H1 (cell line): ENCODE results near the gene HBS1L. TPM values are rescaled to one million over a fixed set of nuclear protein-coding genes. Genes with fewer than 3 reads are reported as not detected.

Experiments
- CTCF ChIA-PET: fragments of 300-600 bp; sonication (Branson Sonifier 250); formaldehyde crosslinking; loops from one replicate; lab custom pipeline; 2021; ENCODE audit not compliant: partially characterized antibody; lab: Charles Lee
- POLR2A ChIA-PET: fragments of 300-600 bp; sonication (Branson Sonifier 250); formaldehyde crosslinking; loops from one replicate; lab custom pipeline; 2021; ENCODE audit warnings: inconsistent platforms; ENCODE audit not compliant: partially characterized antibody; lab: Charles Lee
- DNase-seq, 2 experiments: peaks; one replicate each; pipeline versions ENCODE4 v3.0.0 to v3.0.0-alpha.2; 2010 to 2022; ENCODE audit warnings: low spot score in 2 of 2, low read depth in 1 of 2, mixed read lengths in 1 of 2
- FAIRE-seq: peaks from 2 replicates; lab custom pipeline; 2011; peaks lifted over from hg19 to GRCh38; lab: Jason Lieb, UNC
- H2AFZ ChIP-seq: 2 replicates; pipeline ENCODE4 v1.8.1; 2012; ENCODE audit warnings: low read length, inconsistent platforms
- H2AK5ac ChIP-seq: 2 replicates; pipeline ENCODE4 v1.6.1; 2013; ENCODE audit warnings: low read depth, low read length
- H2BK120ac ChIP-seq: replicated peaks from 2 replicates; pipeline ENCODE3; 2013; ENCODE audit warnings: low read depth, low read length, inconsistent platforms
- H2BK12ac ChIP-seq: 2 replicates; pipeline ENCODE4 v1.6.1; 2013; ENCODE audit warnings: low read depth, low read length
- H2BK15ac ChIP-seq: 2 replicates; pipeline ENCODE4 v1.6.1; 2013; ENCODE audit warnings: low read length
- H2BK20ac ChIP-seq: 2 replicates; pipeline ENCODE4 v1.6.1; 2013; ENCODE audit warnings: low read length
- H2BK5ac ChIP-seq: 2 replicates; pipeline ENCODE4 v1.6.1; 2013; ENCODE audit warnings: low read depth, low read length
- H3K14ac ChIP-seq: 2 replicates; pipeline ENCODE4 v1.6.1; 2013; ENCODE audit warnings: inconsistent platforms; ENCODE audit not compliant: insufficient read length
- H3K18ac ChIP-seq: 2 replicates; pipeline ENCODE4 v1.6.1; 2013; ENCODE audit warnings: low read length; ENCODE audit errors: extremely low read depth
- H3K23ac ChIP-seq: 2 replicates; pipeline ENCODE4 v1.6.1; 2013; ENCODE audit warnings: inconsistent platforms; ENCODE audit not compliant: insufficient read length
- H3K23me2 ChIP-seq: 2 replicates; pipeline ENCODE4 v1.6.1; 2013; ENCODE audit warnings: low read depth, low read length
- H3K27ac ChIP-seq: 2 replicates; pipeline ENCODE4 v1.6.1; 2011; ENCODE audit warnings: low read depth, low read length, inconsistent platforms
- H3K27me3 ChIP-seq, 4 experiments: replicated peaks in 1 of 4; 1 replicate in 1 of 4; 2 replicates in 3 of 4; pipeline versions ENCODE4 v1.6.1 to v1.8.1; 2011 to 2013; ENCODE audit warnings: low read length in 3 of 4, mild to moderate bottlenecking in 3 of 4, inconsistent platforms in 2 of 4, mixed read lengths in 2 of 4, moderate library complexity in 1 of 4; ENCODE audit not compliant: control insufficient read depth in 3 of 4, insufficient read depth in 3 of 4; ENCODE audit errors: extremely low read depth in 1 of 4
- H3K36me3 ChIP-seq, 4 experiments: 2 replicates each; pipeline versions ENCODE4 v1.6.1 to v1.8.1; 2011 to 2013; ENCODE audit warnings: mild to moderate bottlenecking in 4 of 4, low read length in 3 of 4, moderate library complexity in 2 of 4, control low read depth in 1 of 4, inconsistent platforms in 1 of 4; ENCODE audit not compliant: insufficient read depth in 4 of 4, control insufficient read depth in 2 of 4
- H3K4ac ChIP-seq: replicated peaks from 2 replicates; pipeline ENCODE3; 2013; ENCODE audit warnings: low read length, low read depth, mixed read lengths, inconsistent platforms; ENCODE audit not compliant: insufficient read length
- H3K4me1 ChIP-seq, 4 experiments: replicated peaks in 1 of 4; 1 replicate in 1 of 4; 2 replicates in 3 of 4; pipeline versions ENCODE4 v1.6.1 to v1.8.1; 2011 to 2013; ENCODE audit warnings: low read length in 3 of 4, inconsistent platforms in 2 of 4, mixed read lengths in 1 of 4; ENCODE audit not compliant: insufficient read depth in 4 of 4, control insufficient read depth in 3 of 4
- H3K4me2 ChIP-seq, 2 experiments: 2 replicates each; pipeline versions ENCODE4 v1.6.1 to v1.8.1; 2011 to 2013; ENCODE audit warnings: low read depth in 2 of 2, low read length in 2 of 2, control low read depth in 1 of 2, inconsistent platforms in 1 of 2, mild to moderate bottlenecking in 1 of 2; ENCODE audit not compliant: insufficient read depth in 1 of 2
- H3K4me3 ChIP-seq, 4 experiments: fragments of 200-600, 300-600 bp in 1 of 4; sonication (generic), shearing (Covaris generic), sonication (Bioruptor Twin) in 1 of 4; 2 replicates each; pipeline versions ENCODE4 v1.5.1 to v1.8.1; 2011 to 2016; ENCODE audit warnings: low read length in 4 of 4, low read depth in 3 of 4, control low read depth in 2 of 4, inconsistent platforms in 2 of 4, mild to moderate bottlenecking in 2 of 4, mixed read lengths in 1 of 4, moderate library complexity in 1 of 4; ENCODE audit not compliant: insufficient read depth in 2 of 4; ENCODE audit errors: extremely low read depth in 1 of 4
- H3K56ac ChIP-seq: replicated peaks from 2 replicates; pipeline ENCODE3; 2013; ENCODE audit warnings: low read depth, mild to moderate bottlenecking, mixed read lengths, low read length, inconsistent platforms; ENCODE audit not compliant: insufficient read length
- H3K79me1 ChIP-seq: 2 replicates; pipeline ENCODE4 v1.6.1; 2013; ENCODE audit warnings: low read depth, low read length, control low read depth
- H3K79me2 ChIP-seq, 2 experiments: 2 replicates each; pipeline versions ENCODE4 v1.6.1 to v1.8.1; 2012 to 2013; ENCODE audit warnings: low read length in 2 of 2, mild to moderate bottlenecking in 2 of 2, inconsistent platforms in 1 of 2; ENCODE audit not compliant: insufficient read depth in 2 of 2, control insufficient read depth in 1 of 2
- H3K9ac ChIP-seq, 4 experiments: replicated peaks in 1 of 4; 1 replicate in 1 of 4; 2 replicates in 3 of 4; pipeline versions ENCODE4 v1.6.1 to v1.8.1; 2011 to 2013; ENCODE audit warnings: low read depth in 3 of 4, low read length in 3 of 4, control low read depth in 2 of 4, mild to moderate bottlenecking in 2 of 4, moderate library complexity in 2 of 4, inconsistent platforms in 1 of 4; ENCODE audit errors: extremely low read depth in 1 of 4
- H3K9me3 ChIP-seq, 2 experiments: 2 replicates each; pipeline versions ENCODE4 v1.6.1 to v1.8.1; 2012 to 2013; ENCODE audit warnings: mild to moderate bottlenecking in 2 of 2, moderate library complexity in 2 of 2, control low read depth in 1 of 2, inconsistent platforms in 1 of 2, low read depth in 1 of 2, low read length in 1 of 2, mixed read lengths in 1 of 2; ENCODE audit not compliant: insufficient read depth in 2 of 2
- H4K20me1 ChIP-seq, 2 experiments: replicated peaks in 1 of 2; 2 replicates each; pipeline versions ENCODE3 to v1.8.1; 2011 to 2013; ENCODE audit warnings: inconsistent platforms in 2 of 2, low read length in 2 of 2, mild to moderate bottlenecking in 1 of 2; ENCODE audit not compliant: insufficient read depth in 2 of 2, control insufficient read depth in 1 of 2
- H4K5ac ChIP-seq: 2 replicates; pipeline ENCODE4 v1.6.1; 2013; ENCODE audit warnings: low read length, low read depth, mixed read lengths, inconsistent platforms; ENCODE audit not compliant: insufficient read length
- H4K8ac ChIP-seq: 2 replicates; pipeline ENCODE4 v1.8.0; 2013; ENCODE audit warnings: mild to moderate bottlenecking, moderate library complexity, low read length, inconsistent platforms; ENCODE audit not compliant: insufficient read depth; ENCODE audit errors: extremely low read depth
- H4K91ac ChIP-seq: replicated peaks from 2 replicates; pipeline ENCODE3; 2013; ENCODE audit warnings: low read length, mixed read lengths, inconsistent platforms; ENCODE audit not compliant: insufficient read length
- CBX5 ChIP-seq: fragments of 300-800, 300-1000 bp; sonication (generic); IDR thresholded peaks from 2 replicates; pipeline ENCODE4 v1.7.1; 2016; ENCODE audit warnings: antibody characterized with exemption, low read length, low read depth
- JUND ChIP-seq: IDR thresholded peaks from 2 replicates; pipeline ENCODE4 v1.6.1; 2011; ENCODE audit warnings: mild to moderate bottlenecking, improper control_type of control experiment, low read length
- KDM4A ChIP-seq: IDR thresholded peaks from one replicate; pipeline ENCODE4 v1.7.1; 2012; ENCODE audit warnings: low read depth, mild to moderate bottlenecking, moderate library complexity, low read length, inconsistent platforms; ENCODE audit not compliant: severe bottlenecking
- KDM5A ChIP-seq: fragments of 200-600 bp; IDR thresholded peaks from 2 replicates; pipeline ENCODE4 v1.7.1; 2012; ENCODE audit warnings: mild to moderate bottlenecking, low read length, inconsistent platforms, mixed read lengths
- NRF1 ChIP-seq: IDR thresholded peaks from 2 replicates; pipeline ENCODE4 v1.6.1; 2011; ENCODE audit warnings: mild to moderate bottlenecking, low read depth, low read length, improper control_type of control experiment
- PHF8 ChIP-seq: fragments of 200-600 bp; sonication (generic); conservative IDR thresholded peaks from 2 replicates; pipeline ENCODE4 v1.7.1; 2012; ENCODE audit warnings: low read depth, mild to moderate bottlenecking, inconsistent platforms, low read length, moderate library complexity
- POLR2AphosphoS5 ChIP-seq: IDR thresholded peaks from 2 replicates; pipeline ENCODE4 v1.6.1; 2011; ENCODE audit warnings: low read depth, low read length
- RBBP5 ChIP-seq: IDR thresholded peaks from 2 replicates; pipeline ENCODE4 v1.7.1; 2012; ENCODE audit warnings: low read depth, mild to moderate bottlenecking, inconsistent platforms, low read length, moderate library complexity, borderline replicate concordance
- SUZ12 ChIP-seq: fragments of 200-600 bp; sonication (generic); IDR thresholded peaks from 2 replicates; pipeline ENCODE4 v1.6.1; 2012; ENCODE audit warnings: mild to moderate bottlenecking, inconsistent platforms, low read length, moderate library complexity, mixed read lengths
- YY1 ChIP-seq: IDR thresholded peaks from 2 replicates; pipeline ENCODE4 v1.6.1; 2011; ENCODE audit warnings: low read depth, mild to moderate bottlenecking, low read length
- ZNF274 ChIP-seq: IDR thresholded peaks from 2 replicates; pipeline ENCODE4 v1.7.0; 2012; ENCODE audit warnings: low read length, borderline replicate concordance; ENCODE audit errors: extremely low read depth
- WGBS, 2 experiments: shearing (Covaris generic) in 1 of 2; methylation state at CpG; one replicate each; pipeline versions ENCODE4 v1.1.6 to v1.1.7; 2013 to 2015; ENCODE audit warnings: low lambda C conversion rate in 2 of 2, mixed read lengths in 2 of 2, inconsistent platforms in 1 of 2, low coverage in 1 of 2, missing lambda C conversion rate in 1 of 2; ENCODE audit not compliant: insufficient replicate concordance in 2 of 2, insufficient coverage in 1 of 2, insufficient read length in 1 of 2; ENCODE audit errors: extremely low coverage in 1 of 2, missing lambda C conversion rate in 1 of 2; 5-methylcytosine and 5-hydroxymethylcytosine counted together
- polyA plus RNA-seq, 7 experiments: library from polyadenylated mRNA; depleted of rRNA in 3 of 7; stranded (reverse) in 5 of 7; unstranded in 2 of 7; fragments of >200 nt in 5 of 7; fragments of 200-250 nt in 2 of 7; gene quantifications; 1 replicate in 5 of 7; 2 replicates in 1 of 7; 4 replicates in 1 of 7; pipeline versions ENCODE4 v1.2.1 to v1.2.3, GENCODE V29; 2011 to 2013; ENCODE audit warnings: missing spikeins in 2 of 7, mixed read lengths in 2 of 7
- total RNA-seq: library from RNA; stranded (reverse); fragmentation: NEBNext Ultra II Directional; extraction: Animal tissue kit (Norgen Biotek cat#: 25700); gene quantifications from 2 replicates; pipeline ENCODE4 v1.2.1, GENCODE V29; 2021
- TF ChIP-seq, protein P1 (sequence below), 3 experiments: IDR thresholded peaks; 1 replicate in 2 of 3; 2 replicates in 1 of 3; pipeline versions ENCODE4 v1.5.1 to v1.6.1; 2011; ENCODE audit warnings: low read length in 3 of 3, mild to moderate bottlenecking in 3 of 3, inconsistent platforms in 2 of 3, low read depth in 1 of 3, moderate library complexity in 1 of 3; ENCODE audit not compliant: insufficient read depth in 1 of 3; ENCODE audit errors: control extremely low read depth in 1 of 3

The HBS1L gene
- total and polyA plus RNA-seq, 2 of the 8 experiments (the other 6 are each of a cell fraction or from before 2014, with no cell fraction given): 28.1 to 97.1 TPM

DNA sequence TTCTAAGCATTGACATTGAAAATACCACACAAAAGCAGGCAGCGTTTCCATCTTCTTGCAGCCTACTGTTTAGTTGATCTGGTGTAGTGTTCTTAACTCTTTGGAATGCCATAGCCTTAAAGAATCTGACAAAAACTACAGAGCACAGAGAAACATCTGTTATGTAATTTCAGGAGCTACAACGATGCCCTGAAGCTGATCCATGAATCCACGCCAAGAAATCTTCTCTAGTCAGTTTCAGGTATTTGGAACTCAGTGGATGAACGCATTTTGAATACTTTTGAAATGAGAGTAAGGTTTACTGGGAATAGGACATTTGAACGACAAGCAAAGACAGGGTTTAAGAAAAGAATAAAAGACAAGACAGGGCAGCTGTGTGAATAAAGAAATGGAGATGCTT, 122.5 kb downstream of the HBS1L start:
- CTCF ChIA-PET: interaction anchor here (0.7 to 4.6 kb wide), 4 partner anchors 9 to 227 kb away, joined by 3 to 38 read pairs (median 4); partner anchors contain the start of gene ALDH8A1
- Histone ChIP-seq H3K4me2 (no peak overlapping the region), H3K36me3 (no peaks in the 10 kb centered on the region), H4K91ac (no peak overlapping the region), H2BK120ac (no peak overlapping the region), H3K4ac (no peak overlapping the region), H2AK5ac (no peak overlapping the region), H4K20me1 (no peaks in the 10 kb centered on the region), H3K14ac (no peak overlapping the region), H4K8ac (no peak overlapping the region), H3K23me2 (no peaks in the 10 kb centered on the region), H2BK20ac (no peak overlapping the region), H3K18ac (no peak overlapping the region), H3K4me3 (no peak overlapping the region), H2AFZ (no peak overlapping the region), H4K5ac (no peak overlapping the region), H3K56ac (no peak overlapping the region), H3K4me1 (no peaks in the 10 kb centered on the region), H3K27me3 (no peaks in the 10 kb centered on the region), H3K23ac (no peak overlapping the region), H3K79me2 (no peaks in the 10 kb centered on the region), H2BK15ac (no peak overlapping the region), H3K9me3 (no peaks in the 10 kb centered on the region), H3K9ac (no peak overlapping the region), H3K79me1 (no peaks in the 10 kb centered on the region), H2BK5ac (no peak overlapping the region), H2BK12ac (no peak overlapping the region), H3K27ac (no peak overlapping the region)
- POLR2A ChIA-PET: interaction anchor here (1.2 kb wide), 1 partner anchor 9 kb away, joined by 4 read pairs; no protein-coding TSS in a partner anchor
- 82% methylated on average over 5 of the region's 5 CpGs; no CpG with 5 or more reads in 1 of the 2 experiments for WGBS, 2 experiments
- DNase-seq (no peak), FAIRE-seq (no peak)
- TF ChIP-seq YY1 (no peak), RBBP5 (no peak), KDM4A (no peak), KDM5A (no peak), NRF1 (no peak), JUND (no peak), CBX5 (no peak), ZNF274 (no peak), PHF8 (no peak), POLR2AphosphoS5 (no peak), SUZ12 (no peak)
- TF ChIP-seq, protein P1, sequence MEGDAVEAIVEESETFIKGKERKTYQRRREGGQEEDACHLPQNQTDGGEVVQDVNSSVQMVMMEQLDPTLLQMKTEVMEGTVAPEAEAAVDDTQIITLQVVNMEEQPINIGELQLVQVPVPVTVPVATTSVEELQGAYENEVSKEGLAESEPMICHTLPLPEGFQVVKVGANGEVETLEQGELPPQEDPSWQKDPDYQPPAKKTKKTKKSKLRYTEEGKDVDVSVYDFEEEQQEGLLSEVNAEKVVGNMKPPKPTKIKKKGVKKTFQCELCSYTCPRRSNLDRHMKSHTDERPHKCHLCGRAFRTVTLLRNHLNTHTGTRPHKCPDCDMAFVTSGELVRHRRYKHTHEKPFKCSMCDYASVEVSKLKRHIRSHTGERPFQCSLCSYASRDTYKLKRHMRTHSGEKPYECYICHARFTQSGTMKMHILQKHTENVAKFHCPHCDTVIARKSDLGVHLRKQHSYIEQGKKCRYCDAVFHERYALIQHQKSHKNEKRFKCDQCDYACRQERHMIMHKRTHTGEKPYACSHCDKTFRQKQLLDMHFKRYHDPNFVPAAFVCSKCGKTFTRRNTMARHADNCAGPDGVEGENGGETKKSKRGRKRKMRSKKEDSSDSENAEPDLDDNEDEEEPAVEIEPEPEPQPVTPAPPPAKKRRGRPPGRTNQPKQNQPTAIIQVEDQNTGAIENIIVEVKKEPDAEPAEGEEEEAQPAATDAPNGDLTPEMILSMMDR (IDR thresholded peaks at IDR 0.05; ENCODE audit: control extremely low read depth in 1 of 3, insufficient read depth in 1 of 3, low read depth in 1 of 3, low read length in 3 of 3): no peak
